Panc1 (cell line): ENCODE data around the gene REN. TPM values are rescaled to one million over a fixed set of nuclear protein-coding genes. Genes with fewer than 3 reads are reported as not detected.

Experiments
- ATAC-seq: fragments of 200-7000 bp; cut with Tn5 transposase; 2 replicates; pipeline ENCODE4 v1.9.1; 2020; ENCODE audit warnings: mild to moderate bottlenecking, moderate library complexity
- BruUV-seq: library from RNA; stranded (reverse); fragments of 400-500 nt; replicated peaks from 2 replicates; lab custom pipeline; 2021; lab: Mats Ljungman, UMichigan
- CTCF ChIA-PET: fragments of 300-600 bp; sonication (Branson Sonifier 250); formaldehyde crosslinking; loops from one replicate; lab custom pipeline; 2022; ENCODE audit warnings: antibody characterized with exemption; lab: Charles Lee
- POLR2A ChIA-PET: fragments of 300-600 bp; sonication (Branson Sonifier 250); formaldehyde crosslinking; loops from one replicate; lab custom pipeline; 2022; ENCODE audit warnings: antibody characterized with exemption; lab: Charles Lee
- DNase-seq: peaks from one replicate; pipeline ENCODE4 v3.0.0-alpha.2; 2010; ENCODE audit warnings: low read depth, low spot score
- H3K27ac ChIP-seq: 2 replicates; pipeline ENCODE4 v1.5.1; 2011; ENCODE audit warnings: mild to moderate bottlenecking, low read length, inconsistent platforms
- H3K27me3 ChIP-seq: fragments of 200-500 bp; sonication (Bioruptor generic); 2 replicates; pipeline ENCODE4 v1.6.0; 2014; ENCODE audit warnings: low read length, inconsistent platforms; ENCODE audit not compliant: control insufficient read depth, insufficient read depth
- H3K36me3 ChIP-seq: fragments of 200-500 bp; sonication (Bioruptor generic); 2 replicates; pipeline ENCODE4 v1.5.1; 2014; ENCODE audit warnings: inconsistent platforms, mild to moderate bottlenecking, low read length, moderate library complexity; ENCODE audit not compliant: control insufficient read depth, insufficient read depth
- H3K4me1 ChIP-seq: 2 replicates; pipeline ENCODE4 v1.5.1; 2011; ENCODE audit warnings: inconsistent platforms, mild to moderate bottlenecking, low read length, moderate library complexity; ENCODE audit not compliant: control insufficient read depth, insufficient read depth
- H3K4me3 ChIP-seq, 2 experiments: 2 replicates each; pipeline ENCODE4 v1.5.1; 2011 to 2012; ENCODE audit warnings: low read depth in 2 of 2, low read length in 2 of 2, mild to moderate bottlenecking in 2 of 2, inconsistent platforms in 1 of 2, moderate library complexity in 1 of 2
- H3K9me3 ChIP-seq: fragments of 200-500 bp; sonication (Bioruptor generic); 2 replicates; pipeline ENCODE4 v1.5.1; 2014; ENCODE audit warnings: low read depth, mild to moderate bottlenecking, inconsistent platforms, low read length, moderate library complexity; ENCODE audit not compliant: control insufficient read depth, insufficient read depth
- CTCF ChIP-seq: fragments of 450-650 bp; IDR thresholded peaks from 2 replicates; pipeline ENCODE4 v1.5.1; 2017; ENCODE audit warnings: mild to moderate bottlenecking
- POLR2AphosphoS5 ChIP-seq: IDR thresholded peaks from 2 replicates; pipeline ENCODE4 v1.6.1; 2012; ENCODE audit warnings: mild to moderate bottlenecking, low read depth, low read length, moderate library complexity
- REST ChIP-seq, 2 experiments: IDR thresholded peaks; 2 replicates each; pipeline ENCODE4 v1.6.1; 2011 to 2012; ENCODE audit warnings: low read depth in 2 of 2, control low read depth in 1 of 2, low read length in 1 of 2, mild to moderate bottlenecking in 1 of 2, moderate library complexity in 1 of 2; ENCODE audit not compliant: insufficient read depth in 1 of 2
- SIN3A ChIP-seq: IDR thresholded peaks from 2 replicates; pipeline ENCODE4 v1.6.1; 2012; ENCODE audit warnings: low read depth, mild to moderate bottlenecking, low read length, moderate library complexity, borderline replicate concordance; ENCODE audit not compliant: insufficient read depth
- TCF7L2 ChIP-seq: IDR thresholded peaks from 2 replicates; pipeline ENCODE4 v1.6.1; 2011; ENCODE audit warnings: mild to moderate bottlenecking, low read depth, low read length, inconsistent platforms
- in situ Hi-C: cut with HindIII; loops from 2 replicates; pipeline ENCODE4 v1.10.0; 2016; ENCODE audit warnings: low sequenced_read_pairs, low pct_unique_long_range_greater_than_20kb
- intact Hi-C: fragments of 100-400 bp; cut with micrococcal nuclease; formaldehyde crosslinking; loops from one replicate; pipeline ENCODE4 v1.10.0; 2022; ENCODE audit not compliant: unreplicated experiment
- total RNA-seq: library from RNA; stranded (reverse); gene quantifications from one replicate; pipeline ENCODE4 v1.2.1, GENCODE V29; 2021; ENCODE audit not compliant: unreplicated experiment

The REN gene
- total RNA-seq, 1 experiment from 2014 or later, result not detected

DNA sequence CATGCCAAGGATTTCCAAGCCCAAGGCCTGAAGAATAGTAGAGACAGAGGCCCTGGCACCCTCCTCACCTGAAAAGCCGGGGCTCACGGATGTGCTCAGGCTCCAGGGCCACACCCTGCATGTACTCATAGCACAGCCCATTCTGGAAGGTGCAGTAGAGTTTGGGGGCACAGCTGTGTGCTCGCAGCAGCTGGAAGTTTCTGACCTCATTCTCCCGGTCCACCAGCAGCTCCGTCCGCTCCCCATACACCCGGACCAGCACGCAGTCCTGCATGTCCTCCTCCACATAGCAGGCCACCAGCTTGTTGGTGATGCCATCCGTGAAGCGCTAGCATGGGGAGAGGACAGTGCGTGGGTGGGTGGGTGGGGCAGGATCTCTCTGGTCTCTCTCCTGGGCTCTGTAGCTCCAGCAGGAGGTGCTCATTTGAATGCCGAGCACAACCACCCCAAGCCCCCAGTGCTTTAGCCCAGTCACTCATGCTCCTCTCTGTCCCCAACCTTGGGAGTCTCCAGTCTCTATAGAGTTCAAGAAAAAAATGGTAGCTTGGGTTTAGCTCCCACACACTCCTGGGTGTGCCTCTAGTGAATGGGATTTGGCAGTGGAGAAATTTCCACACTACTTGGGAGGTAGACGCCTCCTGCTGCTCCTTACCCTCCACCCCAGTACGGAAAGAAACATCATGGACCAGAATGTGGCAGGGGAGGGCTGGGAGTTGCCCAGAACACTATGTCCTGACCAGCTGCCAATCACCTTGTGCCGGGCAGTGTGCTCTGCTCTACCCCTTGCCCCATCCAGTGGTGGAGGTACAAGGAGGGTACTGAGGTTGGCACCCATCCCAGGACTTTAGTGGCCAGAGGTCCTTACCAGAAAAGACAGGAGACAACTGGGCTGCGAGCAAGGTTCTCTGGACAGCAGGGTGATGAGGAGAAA is 16.2 kb downstream of the REN start:
- POLR2A ChIA-PET, result no interaction called here
- TF ChIP-seq REST (IDR thresholded peaks at IDR 0.05; ENCODE audit: insufficient read depth in 1 of 2, low read depth in 2 of 2, low read length in 1 of 2), result no peak
- no peak for TF ChIP-seq CTCF
- TF ChIP-seq POLR2AphosphoS5, result no peak
- no peak for DNase-seq
- Histone ChIP-seq H3K27me3 (no peaks in the 10 kb centered on the region; the same call in 1 of the 2 replicates), H3K4me1 (no peaks in the 10 kb centered on the region), H3K27ac (no peak overlapping the region), H3K9me3 (no peaks in the 10 kb centered on the region), H3K4me3 (no peak overlapping the region), H3K36me3 (no peaks in the 10 kb centered on the region)
- intact Hi-C loops (no loop called here), in situ Hi-C loops (loop anchor here (25.0 kb wide), 1 partner anchor 288 kb away; the partner anchor contains the start of gene SNRPE)
- BruUV-seq, result no TSS peak
- no peak for ATAC-seq
- CTCF ChIA-PET, result no interaction called here

- no TSS peak for BruUV-seq
- no peak for DNase-seq
- H3K4me3 ChIP-seq, result no peak overlapping the region
- H3K36me3 ChIP-seq, result no peaks in the 10 kb centered on the region
- ChIA-PET CTCF (interaction anchor here (0.7 kb wide), 1 partner anchor 1139 kb away, joined by 4 read pairs; no protein-coding TSS in a partner anchor), POLR2A (interaction anchor here (0.6 kb wide), 1 partner anchor 338 kb away, joined by 3 read pairs; no protein-coding TSS in a partner anchor)
- H3K4me1 ChIP-seq, result no peaks in the 10 kb centered on the region
- no peak overlapping the region for H3K27ac ChIP-seq
- no peak for ATAC-seq
- intact Hi-C loops, result no loop called here
- no peaks in the 10 kb centered on the region for H3K9me3 ChIP-seq
- no peaks in the 10 kb centered on the region; the same call in 1 of the 2 replicates for H3K27me3 ChIP-seq
- in situ Hi-C loops, result loop anchor here (25.0 kb wide), 1 partner anchor 287 kb away; the partner anchor contains the start of gene SNRPE
- TF ChIP-seq REST (IDR thresholded peaks at IDR 0.05; ENCODE audit: insufficient read depth in 1 of 2, low read depth in 2 of 2, low read length in 1 of 2) (no peak), POLR2AphosphoS5 (no peak), SIN3A (no peak), CTCF (no peak), TCF7L2 (no peak)
These were observed 17.0 kb downstream of the REN start for GRCh38 chr1:204149107-204149506.
